ENCODE data around the gene KLHL30.

KLHL30 gene

DNA sequence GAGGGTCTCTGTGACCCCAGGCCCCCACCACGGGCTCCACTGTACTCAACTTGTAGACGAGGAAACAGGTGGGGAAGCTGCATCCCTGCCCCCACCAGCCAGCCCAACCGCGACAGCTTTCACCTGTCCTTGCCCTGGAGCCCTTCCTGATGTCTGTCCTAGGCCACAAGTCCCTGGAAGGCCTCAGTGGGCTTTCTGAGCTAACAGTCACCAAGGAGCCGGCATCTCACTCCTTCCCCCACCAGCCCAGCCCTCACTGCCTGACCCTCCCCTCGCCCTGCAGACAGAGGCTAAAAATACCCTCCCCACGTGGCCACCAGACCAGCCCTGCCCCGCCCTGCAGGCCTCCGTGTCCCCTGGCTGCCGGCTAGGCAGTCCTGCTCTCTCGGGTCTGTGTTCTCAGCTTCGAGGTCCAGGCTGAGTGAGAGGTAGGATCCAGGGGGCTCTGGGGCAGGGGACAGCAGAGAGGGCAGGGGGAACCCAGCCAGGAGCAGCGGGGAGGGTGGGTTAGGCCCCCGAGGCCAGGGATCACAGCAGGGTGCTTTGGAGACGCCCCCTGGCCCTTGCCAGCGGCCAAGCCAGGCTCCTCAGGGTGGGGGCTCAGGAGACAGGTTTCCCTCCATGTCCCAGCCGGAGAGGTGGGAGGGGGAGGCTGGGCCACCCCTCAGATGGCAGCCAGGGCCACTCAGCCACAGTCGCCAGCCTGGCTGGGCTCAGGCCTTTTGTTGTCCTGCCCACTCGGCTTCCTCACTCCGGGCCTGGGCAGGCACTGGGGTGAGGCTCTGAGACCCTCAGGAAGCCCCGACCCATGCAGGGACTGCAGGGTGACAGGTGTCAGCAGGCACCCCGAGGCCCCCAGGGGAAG is at the start of gene KLHL30:
TSS of gene KLHL30 (plus strand) at position 338 of the 865 bp plus-strand sequence. CDS start 2,087 bp downstream, outside the sequence.
- DNase-seq (ENCODE audit: low read depth), result no peak
- TF ChIP-seq CTCF (conservative IDR thresholded peaks at IDR 0.05; ENCODE audit: low read length), result no peak
- no peak within 1 kb of the TSS for H3K4me3 ChIP-seq (ENCODE audit: low read length)

DNA sequence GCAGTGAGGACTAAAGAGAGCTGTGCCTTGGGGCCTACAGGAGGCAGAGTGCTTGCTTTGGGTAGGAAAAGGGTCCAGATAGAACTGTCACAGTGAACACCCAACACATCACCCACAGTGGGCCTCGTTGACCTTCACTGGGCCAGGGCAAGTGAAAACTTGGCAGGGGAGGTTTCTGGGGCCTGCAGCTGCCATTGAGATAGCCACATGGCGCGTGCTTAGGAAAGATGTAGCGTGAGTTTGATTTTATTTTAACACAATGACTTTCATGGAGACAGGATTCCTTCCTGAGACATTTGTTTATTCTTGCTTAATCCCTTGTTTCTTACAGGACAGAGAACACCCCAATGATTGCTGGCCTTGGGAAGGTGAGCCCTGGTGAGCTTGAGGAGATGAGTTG is 47.6 kb upstream of the KLHL30 start:
- no peak for DNase-seq (ENCODE audit: low read depth)
- no peak for TF ChIP-seq CTCF (conservative IDR thresholded peaks at IDR 0.05; ENCODE audit: low read length)
- no peak overlapping the region for H3K4me3 ChIP-seq (ENCODE audit: low read length)

GRCh38 chr2:238091436-238092060 is 46.9 kb upstream of the KLHL30 start:
- TF ChIP-seq CTCF (conservative IDR thresholded peaks at IDR 0.05; ENCODE audit: low read length), result no peak
- H3K4me3 ChIP-seq (ENCODE audit: low read length), result no peak overlapping the region
- no peak for DNase-seq (ENCODE audit: low read depth)

DNA sequence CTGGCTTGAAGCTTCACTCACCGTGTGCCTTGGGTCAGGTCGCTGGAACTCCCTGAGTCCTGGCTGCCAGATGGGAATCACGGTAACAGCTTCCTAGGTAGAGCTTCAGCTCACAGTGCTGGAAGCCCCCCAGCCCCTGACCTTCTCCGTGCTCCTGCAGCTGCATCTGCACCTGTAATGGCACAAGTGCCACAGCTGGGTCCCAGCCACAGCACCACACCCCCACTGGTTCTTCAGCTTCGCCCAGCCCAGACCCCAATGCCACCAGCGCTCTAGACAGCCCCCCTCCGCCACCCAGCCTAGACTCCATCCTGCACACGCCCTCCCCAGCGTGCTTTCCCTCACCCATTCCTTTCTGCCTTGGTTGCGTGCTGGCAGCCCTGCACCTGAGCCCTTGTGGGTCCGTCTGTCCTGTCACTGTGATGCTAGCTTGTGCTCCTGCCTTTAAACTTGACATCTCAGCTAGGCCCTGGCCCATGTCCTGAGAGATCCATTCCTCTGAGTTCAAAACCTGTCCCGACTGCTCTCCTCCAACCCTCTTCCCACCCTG is 45.9 kb upstream of the KLHL30 start:
- DNase-seq (ENCODE audit: low read depth), result no peak
- no peak overlapping the region for H3K4me3 ChIP-seq (ENCODE audit: low read length)
- no peak for TF ChIP-seq CTCF (conservative IDR thresholded peaks at IDR 0.05; ENCODE audit: low read length)

DNA sequence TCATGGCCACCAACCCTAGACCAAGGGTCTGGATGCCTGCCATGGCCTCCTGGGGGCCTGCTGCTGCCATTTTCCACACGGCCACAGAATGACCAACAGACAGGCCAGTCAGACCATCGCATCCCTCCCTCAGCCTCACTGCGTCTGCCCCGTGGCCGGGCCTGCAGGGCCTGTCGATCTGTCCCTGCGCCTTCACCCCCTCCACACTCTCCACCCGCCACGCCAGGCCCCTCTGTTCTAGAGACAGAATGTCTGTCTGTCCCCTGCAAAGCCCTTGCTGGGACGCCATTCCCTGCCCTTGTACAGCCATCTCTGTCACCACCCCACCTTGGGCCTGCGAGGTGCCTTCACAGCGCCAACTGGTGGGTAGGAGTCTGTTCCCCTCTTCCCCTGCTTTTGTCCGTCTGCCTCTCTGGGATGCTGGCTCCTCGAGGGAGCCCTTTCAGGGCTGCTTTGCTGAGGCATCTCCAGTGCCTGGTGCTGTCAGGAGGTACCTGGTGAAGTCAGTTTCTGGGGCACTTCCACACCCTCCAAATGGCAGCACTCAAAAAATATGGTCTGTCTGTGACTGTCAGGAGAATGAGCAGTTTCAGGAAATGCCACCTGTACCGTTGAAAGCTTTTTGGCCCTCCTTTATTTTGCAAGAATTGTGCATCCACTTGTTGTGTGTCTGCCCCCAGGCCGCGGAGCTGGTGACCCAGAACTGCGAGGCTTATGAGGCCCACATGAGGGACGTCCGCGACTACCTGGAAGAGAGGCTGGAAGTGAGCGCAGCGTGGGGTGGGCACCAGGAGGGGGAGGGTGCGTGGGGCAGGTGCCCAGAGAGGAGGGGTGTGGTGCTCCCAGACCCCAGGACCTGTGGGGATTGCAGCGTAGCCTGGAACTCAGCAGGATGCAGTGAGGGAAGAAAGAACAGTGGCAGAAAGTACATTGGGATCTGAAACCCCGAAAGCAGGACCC is 45.0 kb upstream of the KLHL30 start:
- H3K4me3 ChIP-seq (ENCODE audit: low read length), result no peak overlapping the region
- DNase-seq (ENCODE audit: low read depth), result no peak

More for the DNA sequence above, 45.0 kb upstream of the KLHL30 start:
- no peak for TF ChIP-seq CTCF (conservative IDR thresholded peaks at IDR 0.05; ENCODE audit: low read length)
